ENCODE results near the gene XDH. TPM values are rescaled to one million over a fixed set of nuclear protein-coding genes. Genes with fewer than 3 reads are reported as not detected.

XDH gene
- total and polyA plus RNA-seq, 4 experiments from 2014 or later, result not detected

GRCh38 chr2:31302940-31303563 lies 111.5 kb downstream of the XDH start:
- no peaks in the 10 kb centered on the region for H3K36me3 Mint-ChIP-seq
- CTCF ChIA-PET (ENCODE audit: partially characterized antibody), result no interaction called here
- Histone ChIP-seq H3K36me3 (ENCODE audit: insufficient read depth, low read length) (no peaks in the 10 kb centered on the region), H3K4me3 (ENCODE audit: low read length in 2 of 2) (no peak overlapping the region), H3K9me3 (ENCODE audit: control insufficient read depth in 1 of 2, low read length in 2 of 2) (no peaks in the 10 kb centered on the region), H3K4me1 (ENCODE audit: insufficient read depth, low read length) (no peaks in the 10 kb centered on the region), H3K27ac (ENCODE audit: low read depth, low read length) (no peak overlapping the region), H3K27me3 (ENCODE audit: insufficient read depth, low read length) (no peaks in the 10 kb centered on the region)
- no peaks in the 10 kb centered on the region for H3K4me1 Mint-ChIP-seq
- no peak for DNase-seq
- no peaks in the 10 kb centered on the region for H3K9me3 Mint-ChIP-seq
- POLR2A ChIA-PET (ENCODE audit: partially characterized antibody), result interaction anchor here (0.5 kb wide), 1 partner anchor 15 kb away, joined by 4 read pairs; no protein-coding TSS in a partner anchor
- H3K27ac Mint-ChIP-seq, result no peak overlapping the region
- H3K4me3 Mint-ChIP-seq, result no peak overlapping the region
- intact Hi-C loops (cut with micrococcal nuclease), result no loop called here
- peaks cover 0 to 7% of the 10 kb centered on the region in 2 donors for H3K27me3 Mint-ChIP-seq

DNA sequence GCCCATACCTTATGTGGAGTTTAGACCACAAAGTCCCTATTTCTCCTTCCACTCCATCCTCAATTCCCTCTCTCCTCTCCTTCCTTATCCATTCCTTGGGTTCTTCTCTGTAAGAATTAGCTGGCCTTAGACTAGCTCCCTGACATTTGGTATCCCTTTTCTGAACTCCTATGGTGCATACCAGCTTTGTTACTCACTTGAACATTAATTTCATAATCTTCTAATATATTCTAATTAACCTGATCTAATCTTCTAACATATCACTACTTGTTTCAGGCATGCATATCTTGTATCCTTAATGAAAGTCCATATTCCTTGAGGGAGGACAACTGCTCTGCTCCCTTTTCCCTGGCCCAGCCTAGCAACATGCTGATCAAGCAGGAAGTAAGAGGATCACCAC lies 114.2 kb downstream of the XDH start:
- no peaks in the 10 kb centered on the region for H3K36me3 Mint-ChIP-seq
- Histone ChIP-seq H3K27me3 (ENCODE audit: insufficient read depth, low read length) (no peaks in the 10 kb centered on the region), H3K27ac (ENCODE audit: low read depth, low read length) (no peak overlapping the region), H3K4me3 (ENCODE audit: low read length in 2 of 2) (no peak overlapping the region), H3K36me3 (ENCODE audit: insufficient read depth, low read length) (no peaks in the 10 kb centered on the region), H3K9me3 (ENCODE audit: control insufficient read depth in 1 of 2, low read length in 2 of 2) (no peaks in the 10 kb centered on the region), H3K4me1 (ENCODE audit: insufficient read depth, low read length) (no peaks in the 10 kb centered on the region)
- H3K4me1 Mint-ChIP-seq, result no peaks in the 10 kb centered on the region
- DNase-seq, result no peak
- intact Hi-C loops (cut with micrococcal nuclease), result no loop called here
- CTCF ChIA-PET (ENCODE audit: partially characterized antibody), result no interaction called here
- POLR2A ChIA-PET (ENCODE audit: partially characterized antibody), result no interaction called here
- peaks cover 0 to 3% of the 10 kb centered on the region in 2 donors for H3K27me3 Mint-ChIP-seq
- H3K9me3 Mint-ChIP-seq, result no peaks in the 10 kb centered on the region
- no peak overlapping the region for H3K27ac Mint-ChIP-seq
- no peak overlapping the region for H3K4me3 Mint-ChIP-seq

GRCh38 chr2:31299547-31299946 lies 115.0 kb downstream of the XDH start:
- H3K4me3 ChIP-seq (ENCODE audit: low read length in 2 of 2), result no peak overlapping the region
- H3K9me3 ChIP-seq (ENCODE audit: control insufficient read depth in 1 of 2, low read length in 2 of 2), result no peaks in the 10 kb centered on the region
- H3K27me3 ChIP-seq (ENCODE audit: insufficient read depth, low read length), result no peaks in the 10 kb centered on the region
- H3K27me3 Mint-ChIP-seq, result peaks cover 2% of the 10 kb centered on the region in 2 donors
- no peaks in the 10 kb centered on the region for H3K36me3 Mint-ChIP-seq
- H3K4me1 Mint-ChIP-seq, result no peaks in the 10 kb centered on the region
- H3K9me3 Mint-ChIP-seq, result no peaks in the 10 kb centered on the region
- POLR2A ChIA-PET (ENCODE audit: partially characterized antibody), result no interaction called here
- no peak overlapping the region for H3K27ac Mint-ChIP-seq
- no peak for DNase-seq
- intact Hi-C loops (cut with micrococcal nuclease), result no loop called here
- H3K27ac ChIP-seq (ENCODE audit: low read depth, low read length), result no peak overlapping the region
- no peaks in the 10 kb centered on the region for H3K36me3 ChIP-seq (ENCODE audit: insufficient read depth, low read length)
- no peak overlapping the region for H3K4me3 Mint-ChIP-seq
- H3K4me1 ChIP-seq (ENCODE audit: insufficient read depth, low read length), result no peaks in the 10 kb centered on the region
- CTCF ChIA-PET (ENCODE audit: partially characterized antibody), result no interaction called here

DNA sequence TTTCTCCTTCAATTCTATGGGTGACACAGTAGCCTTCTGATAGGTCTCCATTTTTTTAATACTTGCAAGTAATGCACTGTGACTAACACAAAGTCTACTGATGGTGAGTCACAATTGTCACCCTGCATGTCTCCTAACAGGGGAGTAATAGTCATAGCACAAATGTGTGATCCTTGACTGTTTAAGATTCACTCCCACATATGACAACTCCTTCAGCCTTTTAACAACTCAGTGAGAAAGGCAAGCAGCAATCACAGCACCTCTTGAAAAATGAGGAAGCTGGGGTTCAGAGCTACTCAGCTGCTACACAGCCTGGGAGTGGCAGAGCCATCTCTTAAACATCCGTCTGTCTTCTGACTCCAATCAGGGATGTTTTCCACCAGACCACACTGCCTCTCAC lies 116.8 kb downstream of the XDH start:
- no peak overlapping the region for H3K4me3 Mint-ChIP-seq
- DNase-seq, result no peak
- ChIA-PET POLR2A (ENCODE audit: partially characterized antibody) (no interaction called here), CTCF (ENCODE audit: partially characterized antibody) (no interaction called here)
- H3K27me3 ChIP-seq (ENCODE audit: insufficient read depth, low read length), result no peaks in the 10 kb centered on the region
- H3K27ac ChIP-seq (ENCODE audit: low read depth, low read length), result no peak overlapping the region
- no peaks in the 10 kb centered on the region for H3K9me3 ChIP-seq (ENCODE audit: control insufficient read depth in 1 of 2, low read length in 2 of 2)
- no peak overlapping the region for H3K4me3 ChIP-seq (ENCODE audit: low read length in 2 of 2)
- H3K27me3 Mint-ChIP-seq, result peaks cover 2% of the 10 kb centered on the region in 2 donors
- no peaks in the 10 kb centered on the region for H3K36me3 Mint-ChIP-seq
- H3K9me3 Mint-ChIP-seq, result no peaks in the 10 kb centered on the region
- intact Hi-C loops (cut with micrococcal nuclease), result no loop called here
- H3K36me3 ChIP-seq (ENCODE audit: insufficient read depth, low read length), result no peaks in the 10 kb centered on the region
- no peak overlapping the region for H3K27ac Mint-ChIP-seq
- no peaks in the 10 kb centered on the region for H3K4me1 Mint-ChIP-seq
- no peaks in the 10 kb centered on the region for H3K4me1 ChIP-seq (ENCODE audit: insufficient read depth, low read length)

DNA sequence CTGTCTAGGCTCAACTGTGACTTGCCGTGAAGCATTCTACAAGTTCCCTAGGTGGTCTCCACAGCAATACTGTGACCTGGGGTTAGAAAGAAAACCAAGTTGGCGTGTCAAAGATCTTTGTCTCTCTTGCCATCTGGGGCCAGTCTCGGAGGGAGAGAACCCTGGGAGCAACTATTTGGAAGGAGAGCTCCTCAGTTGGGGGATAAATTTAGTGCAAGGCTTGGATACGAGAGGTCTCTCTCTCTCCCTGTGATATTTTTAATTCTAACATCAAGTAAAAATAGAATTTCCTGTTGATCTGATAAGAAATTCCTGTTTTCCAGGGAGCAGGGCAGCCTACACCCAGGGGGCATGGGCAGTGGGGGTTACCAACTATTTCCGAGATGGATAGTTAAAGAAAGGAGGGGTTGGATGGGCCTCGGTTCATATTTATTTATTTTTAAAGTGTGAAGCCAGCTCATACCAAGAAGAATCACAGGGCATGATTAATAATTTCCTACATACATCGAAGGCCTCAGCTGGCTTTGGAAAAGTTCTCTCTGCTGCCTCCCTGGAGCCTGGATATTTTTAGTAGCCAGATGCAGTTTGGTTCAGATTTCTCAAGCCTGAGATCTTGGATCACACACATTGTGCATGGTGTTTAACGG lies 117.8 kb downstream of the XDH start:
- no peak overlapping the region for H3K4me3 Mint-ChIP-seq
- H3K36me3 Mint-ChIP-seq, result no peaks in the 10 kb centered on the region
- POLR2A ChIA-PET (ENCODE audit: partially characterized antibody), result no interaction called here
- Histone ChIP-seq H3K36me3 (ENCODE audit: insufficient read depth, low read length) (no peaks in the 10 kb centered on the region), H3K9me3 (ENCODE audit: control insufficient read depth in 1 of 2, low read length in 2 of 2) (no peaks in the 10 kb centered on the region), H3K4me1 (ENCODE audit: insufficient read depth, low read length) (no peaks in the 10 kb centered on the region), H3K27me3 (ENCODE audit: insufficient read depth, low read length) (no peaks in the 10 kb centered on the region), H3K27ac (ENCODE audit: low read depth, low read length) (no peak overlapping the region), H3K4me3 (ENCODE audit: low read length in 2 of 2) (no peak overlapping the region)
- H3K27me3 Mint-ChIP-seq, result peaks cover 2% of the 10 kb centered on the region in 2 donors
- CTCF ChIA-PET (ENCODE audit: partially characterized antibody), result no interaction called here
- no peaks in the 10 kb centered on the region for H3K4me1 Mint-ChIP-seq
- H3K9me3 Mint-ChIP-seq, result no peaks in the 10 kb centered on the region
- intact Hi-C loops (cut with micrococcal nuclease), result no loop called here
- DNase-seq, result no peak
- no peak overlapping the region for H3K27ac Mint-ChIP-seq

DNA sequence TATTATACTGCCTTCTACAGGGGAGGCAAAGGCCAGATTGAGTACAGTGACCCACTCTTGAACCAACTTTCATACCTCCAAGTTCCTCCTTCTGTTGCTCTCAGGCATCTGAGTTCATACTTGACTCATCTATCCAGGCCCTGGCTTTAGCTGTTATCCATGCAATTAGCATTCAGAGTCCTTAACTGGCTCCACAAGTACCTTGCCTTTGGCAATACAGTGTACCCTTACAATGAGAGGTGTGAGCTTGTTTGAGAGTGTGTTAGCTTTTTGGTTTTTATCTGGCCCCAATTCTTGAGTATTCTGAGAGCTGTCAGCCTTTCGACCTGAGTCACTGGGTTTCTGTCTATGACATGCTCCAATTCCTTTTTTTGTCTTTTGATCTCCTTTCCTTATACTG lies 120.3 kb downstream of the XDH start:
- no peak overlapping the region for H3K27ac ChIP-seq (ENCODE audit: low read depth, low read length)
- intact Hi-C loops (cut with micrococcal nuclease), result no loop called here
- Mint-ChIP-seq H3K9me3 (no peaks in the 10 kb centered on the region), H3K36me3 (no peaks in the 10 kb centered on the region), H3K27me3 (peaks cover 2% of the 10 kb centered on the region in 2 donors), H3K4me1 (no peaks in the 10 kb centered on the region), H3K27ac (no peak overlapping the region), H3K4me3 (no peak overlapping the region)
- H3K36me3 ChIP-seq (ENCODE audit: insufficient read depth, low read length), result no peaks in the 10 kb centered on the region
- no peak for DNase-seq
- H3K4me1 ChIP-seq (ENCODE audit: insufficient read depth, low read length), result no peaks in the 10 kb centered on the region
- H3K27me3 ChIP-seq (ENCODE audit: insufficient read depth, low read length), result no peaks in the 10 kb centered on the region
- CTCF ChIA-PET (ENCODE audit: partially characterized antibody), result no interaction called here
- POLR2A ChIA-PET (ENCODE audit: partially characterized antibody), result no interaction called here
- H3K9me3 ChIP-seq (ENCODE audit: control insufficient read depth in 1 of 2, low read length in 2 of 2), result no peaks in the 10 kb centered on the region
- no peak overlapping the region for H3K4me3 ChIP-seq (ENCODE audit: low read length in 2 of 2)

DNA sequence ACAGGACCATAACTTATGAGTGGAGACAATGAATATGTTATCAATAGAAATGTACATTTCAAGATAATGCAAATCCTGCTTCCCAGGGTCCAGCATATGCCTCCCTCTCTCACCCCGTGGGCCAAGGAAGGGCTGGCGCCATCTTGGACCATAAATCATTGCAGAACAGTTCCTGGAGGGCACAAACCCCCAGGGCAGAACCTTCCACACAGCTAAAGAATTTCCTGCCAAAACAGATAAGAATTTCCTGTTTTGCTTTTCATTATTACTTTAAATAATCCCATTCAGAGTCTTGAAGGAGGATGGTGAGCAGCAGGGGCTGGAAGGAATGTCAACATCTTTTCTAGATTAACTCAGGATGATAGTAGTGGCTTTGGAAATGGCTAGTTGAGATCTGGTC lies 126.9 kb downstream of the XDH start:
- ChIA-PET CTCF (ENCODE audit: partially characterized antibody) (no interaction called here), POLR2A (ENCODE audit: partially characterized antibody) (no interaction called here)
- Mint-ChIP-seq H3K27me3 (no peaks in the 10 kb centered on the region), H3K4me3 (no peak overlapping the region), H3K36me3 (no peaks in the 10 kb centered on the region), H3K4me1 (peaks cover 0 to 5% (median 2%) of the 10 kb centered on the region in 4 donors), H3K9me3 (no peaks in the 10 kb centered on the region), H3K27ac (no peak overlapping the region)
- no peak overlapping the region for H3K4me3 ChIP-seq (ENCODE audit: low read length in 2 of 2)
- H3K4me1 ChIP-seq (ENCODE audit: insufficient read depth, low read length), result no peaks in the 10 kb centered on the region
- H3K9me3 ChIP-seq (ENCODE audit: control insufficient read depth in 1 of 2, low read length in 2 of 2), result no peaks in the 10 kb centered on the region
- intact Hi-C loops (cut with micrococcal nuclease), result no loop called here
- no peak overlapping the region for H3K27ac ChIP-seq (ENCODE audit: low read depth, low read length)
- no peaks in the 10 kb centered on the region for H3K36me3 ChIP-seq (ENCODE audit: insufficient read depth, low read length)
- H3K27me3 ChIP-seq (ENCODE audit: insufficient read depth, low read length), result no peaks in the 10 kb centered on the region
- DNase-seq, result no peak

All from CD4-positive, alpha-beta memory T cell (primary cell).